ENCODE data around the gene ZKSCAN1.

- TF ChIP-seq CTCF (IDR thresholded peaks at IDR 0.05) (no peak), POLR2A (IDR thresholded peaks at IDR 0.05) (no peak), EP300 (IDR thresholded peaks at IDR 0.05) (no peak)
Measured at GRCh38 chr7:100061518-100062193, 46.3 kb downstream of the ZKSCAN1 start.
